Activated naive CD8-positive, alpha-beta T cell treated with anti-CD3 and anti-CD28 coated beads, Interleukin-2, amount 50 U/mL, for 16 hours (primary cell): ENCODE measurements around the gene GTF2E1.
"Not testable (repeated sequence)": the region's sequence is repeated elsewhere in the genome, so short reads cannot be mapped to it uniquely, and the experiment has no call there.

Experiments used
- DNase-seq: peaks from one replicate; pipeline ENCODE4 v3.0.0-alpha.2; 2020; ENCODE audit warnings: low read depth, low spot score

Gene GTF2E1

GRCh38 chr3:120742198-120742848 is at the start of gene GTF2E1, which contains the start of gene RABL3:
TSS of gene GTF2E1 (plus strand) at chr3:120742744. CDS start at chr3:120750553, 7,809 bp downstream.
TSS of gene RABL3 (minus strand) at chr3:120742516. CDS start at chr3:120742507, 9 bp downstream.
- DNase-seq = peak; percentile 92

GRCh38 chr3:120693439-120694171 is 48.9 kb upstream of the GTF2E1 start:
- no peak for DNase-seq

- no peak for DNase-seq
These were observed 43.2 kb upstream of the GTF2E1 start for GRCh38 chr3:120699333-120699732.

- DNase-seq = no peak
These were observed 36.5 kb upstream of the GTF2E1 start for GRCh38 chr3:120705884-120706582.

GRCh38 chr3:120706950-120707349 is 35.6 kb upstream of the GTF2E1 start:
- DNase-seq = no peak

- DNase-seq = no peak
These were observed 34.1 kb upstream of the GTF2E1 start for GRCh38 chr3:120708408-120708807.

- no peak for DNase-seq
These were observed 32.2 kb upstream of the GTF2E1 start for GRCh38 chr3:120710369-120710768.

- no peak for DNase-seq
These were observed 29.3 kb upstream of the GTF2E1 start for GRCh38 chr3:120713262-120713661.

GRCh38 chr3:120719167-120719834 is 23.2 kb upstream of the GTF2E1 start:
- DNase-seq = not testable (repeated sequence)

- DNase-seq = no peak
These were observed 15.8 kb upstream of the GTF2E1 start for GRCh38 chr3:120726791-120727190.

GRCh38 chr3:120730576-120731542 is 11.7 kb upstream of the GTF2E1 start:
- no peak for DNase-seq

GRCh38 chr3:120738006-120738405 is 4.5 kb upstream of the GTF2E1 start:
- DNase-seq = not testable (repeated sequence)

- no peak for DNase-seq
These were observed 1.2 kb upstream of the GTF2E1 start for GRCh38 chr3:120741320-120741719.

GRCh38 chr3:120741837-120742197 is 727 bp upstream of the GTF2E1 start:
- DNase-seq = no peak

GRCh38 chr3:120742849-120743365 is 363 bp downstream of the GTF2E1 start:
- no peak for DNase-seq

- no peak for DNase-seq
These were observed 1.1 kb downstream of the GTF2E1 start for GRCh38 chr3:120743556-120744195.

GRCh38 chr3:120745466-120745865 is 2.9 kb downstream of the GTF2E1 start:
- DNase-seq = no peak

- no peak for DNase-seq
These were observed 7.3 kb downstream of the GTF2E1 start for GRCh38 chr3:120749843-120750242.

- DNase-seq = no peak
These were observed 9.7 kb downstream of the GTF2E1 start for GRCh38 chr3:120752230-120752629.

GRCh38 chr3:120752865-120753264 is 10.3 kb downstream of the GTF2E1 start:
- no peak for DNase-seq
